HuH-7 (cell line): Measurements from ENCODE around the gene CIAO3.
"Not testable (repeated sequence)": the region's sequence is repeated elsewhere in the genome, so short reads cannot be mapped to it uniquely, and the experiment has no call there.

Experiments
- DNase-seq: peaks from one replicate; pipeline ENCODE4 v3.0.0; 2011; ENCODE audit warnings: low spot score

Gene CIAO3

GRCh38 chr16:740764-741505 lies at the start of gene CIAO3:
TSS of gene CIAO3 (minus strand) at chr16:740997. CDS start at chr16:740985, 12 bp downstream.
- DNase-seq, result peak; percentile 79

GRCh38 chr16:790086-790485 lies 49.3 kb upstream of the CIAO3 start:
- no peak for DNase-seq

DNA sequence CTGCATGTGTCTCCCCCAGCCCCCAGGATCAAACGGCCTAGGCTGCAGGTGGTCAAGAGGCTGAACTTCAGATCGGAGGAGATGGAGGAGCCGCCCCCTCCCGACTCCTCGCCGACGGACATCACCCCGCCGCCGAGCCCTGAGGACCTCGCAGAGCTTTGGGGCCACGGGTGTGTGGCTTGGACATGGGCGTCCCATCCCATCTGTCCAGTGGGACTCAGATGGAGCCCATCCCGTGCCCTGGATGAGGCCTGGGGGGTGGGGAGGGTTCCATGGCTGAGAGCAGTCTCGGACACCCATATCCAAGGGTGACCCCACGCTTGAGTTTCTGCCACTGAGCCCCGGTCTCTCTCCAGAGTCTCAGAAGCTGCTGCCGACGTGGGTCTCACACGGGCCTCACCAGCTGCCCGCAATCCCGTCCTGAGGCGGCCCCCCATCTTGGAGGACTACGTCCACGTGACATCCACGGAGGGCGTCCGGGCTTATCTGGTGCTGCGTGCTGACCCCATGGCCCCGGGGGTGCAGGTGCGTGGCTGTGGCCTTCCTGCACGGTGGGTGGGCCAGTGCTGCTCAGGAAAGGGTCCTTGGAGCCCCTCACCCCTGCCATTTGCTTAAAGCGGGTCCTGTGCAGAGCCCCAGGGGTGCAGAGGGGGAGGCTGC lies 48.5 kb upstream of the CIAO3 start:
- no peak for DNase-seq

GRCh38 chr16:788399-789126 lies 47.8 kb upstream of the CIAO3 start, which contains the start of gene CHTF18:
TSS of gene CHTF18 (plus strand) at chr16:788620. CDS start at chr16:788685, 65 bp downstream.
- DNase-seq, result peak; percentile 96

- DNase-seq, result no peak
Observed at GRCh38 chr16:787978-788398, 47.2 kb upstream of the CIAO3 start, which contains the start of gene RPUSD1. TSS of gene RPUSD1 (minus strand) at chr16:788381. CDS start at chr16:787737, 644 bp downstream.

- no peak for DNase-seq
Observed at GRCh38 chr16:787321-787966, 46.6 kb upstream of the CIAO3 start.

GRCh38 chr16:785563-786535 lies 45.1 kb upstream of the CIAO3 start:
- DNase-seq, result peak; percentile 77

- DNase-seq, result no peak
Observed at GRCh38 chr16:784431-784830, 43.6 kb upstream of the CIAO3 start.

GRCh38 chr16:783404-784161 lies 42.8 kb upstream of the CIAO3 start:
- no peak for DNase-seq

- DNase-seq, result no peak
Observed at GRCh38 chr16:782766-783403, 42.1 kb upstream of the CIAO3 start.

- DNase-seq, result no peak
Observed at GRCh38 chr16:782258-782657, 41.5 kb upstream of the CIAO3 start.

DNA sequence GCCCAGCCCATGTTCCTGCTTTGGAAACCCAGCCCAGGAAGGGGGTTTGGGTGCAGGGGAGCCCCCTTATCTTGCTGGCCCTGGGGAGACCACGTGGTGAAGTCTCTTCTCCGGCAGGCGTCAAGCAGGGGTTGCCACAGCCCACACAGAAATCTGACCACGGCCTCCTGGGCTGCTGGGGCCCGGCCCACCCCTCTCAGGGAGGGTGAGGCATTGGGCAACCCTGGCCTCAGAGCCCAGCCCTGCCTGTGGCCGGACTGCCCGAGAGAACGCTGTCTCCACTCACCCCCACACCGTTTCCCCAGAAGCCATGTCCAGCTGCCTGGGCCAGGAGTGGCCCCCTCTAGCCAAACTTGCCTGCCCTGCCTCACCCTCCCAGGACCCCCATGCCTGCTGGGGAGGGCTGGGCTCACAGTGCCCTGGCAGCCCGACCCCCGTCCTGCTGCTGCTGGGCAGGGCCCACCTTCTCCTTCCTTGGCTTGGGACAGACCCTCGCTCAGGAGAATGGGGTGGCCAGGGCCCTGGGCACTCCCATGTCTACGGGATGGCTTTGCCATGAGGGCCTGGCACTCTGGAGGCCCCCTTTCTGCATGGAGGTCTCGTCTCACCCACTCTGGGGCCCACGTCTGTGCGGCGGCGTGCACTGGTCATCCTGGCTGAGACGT lies 40.7 kb upstream of the CIAO3 start:
- DNase-seq, result no peak

- DNase-seq, result no peak
Observed at GRCh38 chr16:780296-780695, 39.5 kb upstream of the CIAO3 start.

DNA sequence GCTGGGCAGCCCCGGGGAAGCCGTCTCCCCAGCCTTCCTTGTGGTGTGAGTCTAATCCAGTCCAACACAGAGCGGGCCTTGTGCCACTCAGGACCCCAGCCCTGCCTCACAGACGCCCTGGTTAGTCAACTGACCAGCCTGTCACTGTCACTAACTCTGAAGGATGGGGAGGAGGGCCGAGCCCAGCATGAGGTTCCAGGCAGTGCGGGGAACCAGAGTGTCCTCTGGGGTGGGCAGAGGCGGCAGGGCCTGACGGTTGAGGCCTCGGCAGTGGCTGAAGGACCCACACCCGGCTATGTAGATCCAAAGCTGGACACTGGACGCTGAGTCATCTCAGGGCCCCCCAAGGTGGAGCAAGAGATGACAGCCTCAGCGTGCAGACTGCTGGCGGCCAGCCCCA lies 38.8 kb upstream of the CIAO3 start:
- no peak for DNase-seq

DNA sequence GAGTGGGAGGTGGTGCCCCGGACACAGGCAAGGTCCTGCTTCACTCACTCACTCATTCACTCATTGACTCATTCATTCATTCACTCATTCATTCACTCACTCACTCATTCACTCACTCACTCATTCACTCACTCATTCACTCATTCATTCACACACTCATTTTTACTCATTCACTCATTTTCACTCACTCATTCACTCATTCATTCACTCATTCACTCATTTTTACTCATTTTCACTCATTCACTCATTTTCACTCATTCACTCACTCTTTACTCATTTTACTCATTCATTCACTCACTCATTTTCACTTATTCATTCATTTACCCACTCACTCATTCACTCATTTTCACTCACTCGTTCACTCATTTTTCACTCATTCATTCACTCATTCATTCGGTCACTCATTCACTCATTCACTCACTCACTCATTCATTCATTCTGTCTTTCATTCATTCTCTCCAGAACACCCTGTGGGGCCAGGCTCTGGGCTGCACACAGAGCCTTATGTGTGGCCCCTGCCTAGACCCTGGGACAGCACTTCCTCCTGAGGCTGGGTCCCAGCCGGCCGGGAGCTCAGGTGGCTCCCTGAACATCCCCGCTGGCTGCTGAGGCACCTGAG lies 38.2 kb upstream of the CIAO3 start:
- no peak for DNase-seq

GRCh38 chr16:778447-778846 lies 37.6 kb upstream of the CIAO3 start:
- no peak for DNase-seq

DNA sequence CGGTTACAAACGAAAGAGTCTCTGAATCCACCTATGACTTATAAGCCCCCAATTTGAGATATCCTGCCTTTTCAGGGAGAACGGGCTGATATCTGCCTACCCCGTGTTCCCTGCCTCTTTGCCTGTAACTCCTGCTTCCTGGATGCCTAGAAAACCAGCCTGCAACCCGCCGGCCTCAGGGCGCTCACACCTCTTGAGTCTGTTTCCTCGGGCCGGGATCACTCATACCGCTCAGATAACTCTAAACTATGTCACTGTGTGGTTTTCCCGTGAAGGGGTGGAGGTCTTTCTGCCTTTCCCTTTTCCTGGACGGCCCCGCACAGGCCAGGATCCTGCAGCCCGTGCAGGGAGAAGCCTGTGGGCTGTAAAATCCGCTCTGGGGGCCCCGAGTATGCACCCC lies 37.0 kb upstream of the CIAO3 start:
- no peak for DNase-seq

DNA sequence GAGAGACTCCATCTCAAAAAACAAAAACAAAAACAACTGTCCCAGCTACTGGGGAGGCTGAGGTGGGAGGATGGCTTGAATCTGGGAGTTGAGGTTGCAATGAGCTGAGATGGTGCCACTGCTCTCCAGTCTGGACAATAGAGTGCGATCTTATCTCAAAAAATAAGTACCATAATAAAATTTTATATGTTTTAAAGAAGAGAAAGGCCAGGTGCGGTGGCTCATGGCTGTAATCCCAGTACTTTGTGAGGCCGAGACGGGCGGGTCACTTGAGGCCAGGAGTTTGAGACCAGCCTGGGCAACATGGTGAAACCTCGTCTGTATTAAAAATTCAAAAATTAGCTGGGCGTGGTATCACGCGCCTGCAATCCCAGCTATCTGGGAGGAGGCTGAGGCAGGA lies 36.0 kb upstream of the CIAO3 start:
- DNase-seq, result no peak

- DNase-seq, result not testable (repeated sequence)
Observed at GRCh38 chr16:776298-776697, 35.5 kb upstream of the CIAO3 start.
